Activated naive CD8-positive, alpha-beta T cell treated with anti-CD3 and anti-CD28 coated beads, Interleukin-2, amount 50 U/mL, for 16 hours (primary cell): ENCODE measurements around the gene KPRP.

ENCODE experiments used
- DNase-seq: peaks from one replicate; pipeline ENCODE4 v3.0.0-alpha.2; 2020; ENCODE audit warnings: low read depth, low spot score

The KPRP gene

GRCh38 chr1:152774875-152775274 is 17.1 kb downstream of the KPRP start, which contains the start of gene LCE1F:
LCE1F (plus strand) TSS chr1:152775140; CDS start chr1:152776372, 1,232 bp downstream.
- no peak for DNase-seq

DNA sequence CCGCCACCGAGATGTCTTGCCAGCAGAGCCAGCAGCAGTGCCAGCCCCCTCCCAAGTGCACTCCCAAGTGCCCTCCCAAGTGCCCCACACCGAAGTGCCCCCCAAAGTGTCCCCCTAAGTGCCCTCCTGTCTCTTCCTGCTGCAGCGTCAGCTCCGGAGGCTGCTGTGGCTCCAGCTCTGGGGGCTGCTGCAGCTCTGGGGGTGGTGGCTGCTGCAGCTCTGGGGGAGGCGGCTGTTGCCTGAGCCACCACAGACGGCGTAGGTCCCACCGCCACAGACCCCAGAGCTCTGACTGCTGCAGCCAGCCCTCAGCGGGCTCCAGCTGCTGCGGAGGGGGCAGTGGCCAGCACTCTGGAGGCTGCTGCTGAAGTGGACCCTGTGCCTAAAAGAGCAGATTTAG is 18.5 kb downstream of the KPRP start:
- DNase-seq, result no peak

GRCh38 chr1:152777510-152778137 is 19.8 kb downstream of the KPRP start:
- DNase-seq, result no peak

DNA sequence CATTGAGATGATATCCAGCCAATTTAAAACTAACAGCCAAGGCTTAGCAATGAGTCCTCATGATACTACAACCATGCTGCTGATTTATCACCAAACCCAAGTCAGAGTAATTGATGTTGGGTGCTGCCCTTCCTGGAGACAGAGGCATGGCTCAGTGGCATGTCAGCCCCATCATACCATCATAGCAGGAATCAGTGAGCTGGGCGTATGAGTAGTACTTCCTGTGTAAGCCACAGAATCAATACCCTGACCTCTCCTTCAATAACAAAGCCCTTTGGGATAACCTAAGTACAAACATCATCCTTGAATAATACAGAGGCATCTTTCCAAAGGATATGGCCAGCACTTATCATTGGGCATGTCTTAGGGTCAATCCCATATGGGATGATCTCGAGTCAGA is 25.3 kb downstream of the KPRP start:
- no peak for DNase-seq

DNA sequence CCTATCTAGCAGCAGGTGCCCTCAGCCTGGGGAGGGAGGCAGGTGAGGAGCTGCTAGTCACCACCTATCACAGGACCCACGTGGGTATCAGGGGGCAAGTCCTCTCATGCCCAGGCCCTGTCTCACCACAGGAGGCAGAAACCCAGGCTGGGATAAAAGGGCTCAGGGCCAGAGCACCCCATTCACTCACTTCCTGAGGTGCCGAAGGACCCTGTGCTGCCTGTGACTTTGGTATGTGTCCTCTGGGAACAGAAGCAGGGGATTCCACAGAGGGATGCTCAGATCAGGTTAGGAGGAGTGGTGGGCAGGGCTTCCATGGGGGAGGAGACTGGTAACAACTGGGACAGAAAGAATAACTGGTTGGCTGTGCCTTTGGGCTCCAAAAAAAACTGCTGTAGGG is 28.3 kb downstream of the KPRP start, which contains the start of gene LCE1E:
LCE1E (plus strand) TSS at position 181 of the 400 bp plus-strand sequence. CDS start 1,043 bp downstream, outside the sequence.
- DNase-seq, result no peak

- DNase-seq, result no peak
Measured at GRCh38 chr1:152795686-152796085, 37.9 kb downstream of the KPRP start.

- DNase-seq, result no peak
Measured at GRCh38 chr1:152796421-152796820, 38.6 kb downstream of the KPRP start, which contains the start of gene LCE1D. LCE1D (plus strand) TSS chr1:152796721; CDS start chr1:152797795, 1,074 bp downstream.

DNA sequence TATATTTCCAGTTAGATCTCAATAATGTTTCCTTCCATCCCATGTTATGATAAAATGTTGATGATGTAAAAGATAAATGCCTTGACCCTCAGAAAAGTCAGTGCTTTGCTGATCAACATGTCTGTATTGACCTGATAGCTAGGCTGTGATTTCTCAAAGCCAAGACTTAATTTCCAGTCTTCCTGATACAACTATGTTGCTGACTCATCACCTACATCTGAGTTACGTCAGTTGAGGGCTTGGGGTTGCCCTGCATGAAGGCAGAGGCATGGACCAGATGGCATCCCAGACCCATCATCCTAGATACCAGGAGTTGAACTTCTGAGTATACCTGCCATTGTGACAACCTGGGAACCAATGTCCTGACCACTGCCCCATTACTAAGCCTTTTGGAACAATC is 43.5 kb downstream of the KPRP start:
- no peak for DNase-seq

GRCh38 chr1:152806576-152806975 is 48.8 kb downstream of the KPRP start, which contains the start of gene LCE1C:
LCE1C (minus strand) TSS chr1:152806651; CDS start chr1:152805478, 1,173 bp downstream.
- DNase-seq, result no peak

DNA sequence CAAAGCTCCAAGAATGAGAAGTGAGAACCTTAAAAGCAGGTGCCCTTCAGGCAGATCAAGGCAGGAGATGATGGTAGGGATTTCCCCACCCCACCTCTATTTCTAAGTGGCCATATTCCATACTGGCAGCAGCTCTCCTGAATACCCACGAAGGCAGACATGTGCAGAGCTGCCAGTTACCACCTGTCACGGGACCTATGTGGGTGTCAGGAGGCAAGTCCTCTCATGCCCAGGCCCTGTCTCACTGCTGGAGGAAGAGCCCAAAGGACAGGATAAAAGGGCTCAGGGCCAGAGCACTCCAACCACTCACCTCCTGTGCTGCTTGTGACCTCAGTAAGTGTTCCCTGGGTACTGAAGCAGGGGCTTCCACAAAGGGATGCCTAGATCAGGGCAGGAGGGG is 53.2 kb downstream of the KPRP start:
- no peak for DNase-seq
